HEK293 (cell line): ENCODE measurements around the gene LKAAEAR1.

Experiments used
- RBAK ChIP-seq: fragments of 450-650 bp; formaldehyde crosslinking; IDR thresholded peaks from 2 replicates; pipeline ENCODE4 v1.5.1; 2016; ENCODE audit warnings: missing biosample characterization, missing genetic modification characterization
- WT1 ChIP-seq: fragments of 450-650 bp; formaldehyde crosslinking; IDR thresholded peaks from 2 replicates; pipeline ENCODE4 v1.5.1; 2016; ENCODE audit warnings: missing biosample characterization, missing genetic modification characterization
- ZNF530 ChIP-seq: fragments of 450-650 bp; formaldehyde crosslinking; IDR thresholded peaks from 2 replicates; pipeline ENCODE4 v1.5.1; 2016; ENCODE audit warnings: low read depth, missing biosample characterization, missing genetic modification characterization
- ZNF549 ChIP-seq: fragments of 450-650 bp; IDR thresholded peaks from 2 replicates; pipeline ENCODE4 v1.5.1; 2018; ENCODE audit warnings: missing biosample characterization, missing genetic modification characterization, mild to moderate bottlenecking, inconsistent platforms, moderate library complexity
- ZNF626 ChIP-seq: fragments of 450-650 bp; sonication (Bioruptor Pico); formaldehyde crosslinking; IDR thresholded peaks from 2 replicates; pipeline ENCODE4 v1.5.1; 2018; ENCODE audit warnings: missing biosample characterization, missing genetic modification characterization, inconsistent platforms
- ZNF670 ChIP-seq: fragments of 450-650 bp; formaldehyde crosslinking; IDR thresholded peaks from 2 replicates; pipeline ENCODE4 v1.5.1; 2016; ENCODE audit warnings: missing biosample characterization, missing genetic modification characterization, low read depth
- TF ChIP-seq, protein P1 (sequence below): fragments of 450-650 bp; formaldehyde crosslinking; IDR thresholded peaks from 2 replicates; pipeline ENCODE4 v1.5.1; 2016; ENCODE audit warnings: missing biosample characterization, missing genetic modification characterization
- TF ChIP-seq, protein P2 (sequence below): fragments of 450-650 bp; formaldehyde crosslinking; IDR thresholded peaks from 2 replicates; pipeline ENCODE4 v1.5.1; 2016; ENCODE audit warnings: missing biosample characterization, missing genetic modification characterization
- TF ChIP-seq, protein P3 (sequence below): fragments of 450-650 bp; formaldehyde crosslinking; IDR thresholded peaks from 2 replicates; pipeline ENCODE4 v1.5.1; 2016; ENCODE audit warnings: missing biosample characterization, missing genetic modification characterization
- TF ChIP-seq, protein P4 (sequence below): fragments of 450-650 bp; formaldehyde crosslinking; IDR thresholded peaks from 2 replicates; pipeline ENCODE4 v1.5.1; 2016; ENCODE audit warnings: missing biosample characterization, missing genetic modification characterization

DNA sequence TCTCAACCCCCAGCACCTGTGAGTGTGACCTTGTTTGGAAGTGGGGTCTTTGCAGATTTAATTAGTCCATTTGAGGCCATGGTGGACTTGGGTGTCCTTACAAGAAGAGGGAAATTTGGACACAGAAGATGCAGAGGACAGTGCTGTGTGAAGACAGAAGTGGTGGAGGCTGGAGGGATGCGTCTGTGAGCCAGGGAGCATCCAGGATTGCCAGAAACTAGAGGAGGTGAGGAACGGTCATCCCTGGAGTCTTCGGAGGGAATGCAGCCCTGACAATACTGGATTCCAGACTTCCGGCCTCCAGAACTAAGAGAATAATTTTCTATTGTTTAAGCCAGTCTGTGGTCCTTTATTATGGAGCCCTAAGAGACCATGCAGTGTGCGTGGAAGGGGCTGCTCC is 46.1 kb upstream of the LKAAEAR1 start:
- TF ChIP-seq RBAK (no peak), ZNF530 (tag by site-specific recombination) (no peak), ZNF549 (tag by site-specific recombination) (no peak), ZNF626 (tag by site-specific recombination) (no peak), WT1 (tag by site-specific recombination) (no peak), ZNF670 (no peak)
- TF ChIP-seq, protein P1, sequence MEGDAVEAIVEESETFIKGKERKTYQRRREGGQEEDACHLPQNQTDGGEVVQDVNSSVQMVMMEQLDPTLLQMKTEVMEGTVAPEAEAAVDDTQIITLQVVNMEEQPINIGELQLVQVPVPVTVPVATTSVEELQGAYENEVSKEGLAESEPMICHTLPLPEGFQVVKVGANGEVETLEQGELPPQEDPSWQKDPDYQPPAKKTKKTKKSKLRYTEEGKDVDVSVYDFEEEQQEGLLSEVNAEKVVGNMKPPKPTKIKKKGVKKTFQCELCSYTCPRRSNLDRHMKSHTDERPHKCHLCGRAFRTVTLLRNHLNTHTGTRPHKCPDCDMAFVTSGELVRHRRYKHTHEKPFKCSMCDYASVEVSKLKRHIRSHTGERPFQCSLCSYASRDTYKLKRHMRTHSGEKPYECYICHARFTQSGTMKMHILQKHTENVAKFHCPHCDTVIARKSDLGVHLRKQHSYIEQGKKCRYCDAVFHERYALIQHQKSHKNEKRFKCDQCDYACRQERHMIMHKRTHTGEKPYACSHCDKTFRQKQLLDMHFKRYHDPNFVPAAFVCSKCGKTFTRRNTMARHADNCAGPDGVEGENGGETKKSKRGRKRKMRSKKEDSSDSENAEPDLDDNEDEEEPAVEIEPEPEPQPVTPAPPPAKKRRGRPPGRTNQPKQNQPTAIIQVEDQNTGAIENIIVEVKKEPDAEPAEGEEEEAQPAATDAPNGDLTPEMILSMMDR, result no peak
- TF ChIP-seq, protein P2, sequence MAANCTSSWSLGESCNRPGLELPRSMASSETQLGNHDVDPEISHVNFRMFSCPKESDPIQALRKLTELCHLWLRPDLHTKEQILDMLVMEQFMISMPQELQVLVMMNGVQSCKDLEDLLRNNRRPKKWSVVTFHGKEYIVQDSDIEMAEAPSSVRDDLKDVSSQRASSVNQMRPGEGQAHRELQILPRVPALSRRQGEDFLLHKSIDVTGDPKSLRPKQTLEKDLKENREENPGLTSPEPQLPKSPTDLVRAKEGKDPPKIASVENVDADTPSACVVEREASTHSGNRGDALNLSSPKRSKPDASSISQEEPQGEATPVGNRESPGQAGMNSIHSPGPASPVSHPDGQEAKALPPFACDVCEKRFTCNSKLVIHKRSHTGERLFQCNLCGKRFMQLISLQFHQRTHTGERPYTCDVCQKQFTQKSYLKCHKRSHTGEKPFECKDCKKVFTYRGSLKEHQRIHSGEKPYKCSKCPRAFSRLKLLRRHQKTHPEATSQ (tag by site-specific recombination), result no peak
- TF ChIP-seq, protein P3, sequence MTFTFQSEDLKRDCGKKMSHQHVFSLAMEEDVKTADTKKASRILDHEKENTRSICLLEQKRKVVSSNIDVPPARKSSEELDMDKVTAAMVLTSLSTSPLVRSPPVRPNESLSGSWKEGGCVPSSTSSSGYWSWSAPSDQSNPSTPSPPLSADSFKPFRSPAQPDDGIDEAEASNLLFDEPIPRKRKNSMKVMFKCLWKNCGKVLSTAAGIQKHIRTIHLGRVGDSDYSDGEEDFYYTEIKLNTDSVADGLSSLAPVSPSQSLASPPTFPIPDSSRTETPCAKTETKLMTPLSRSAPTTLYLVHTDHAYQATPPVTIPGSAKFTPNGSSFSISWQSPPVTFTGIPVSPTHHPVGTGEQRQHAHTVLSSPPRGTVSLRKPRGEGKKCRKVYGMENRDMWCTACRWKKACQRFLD (tag by site-specific recombination), result no peak
- TF ChIP-seq, protein P4, sequence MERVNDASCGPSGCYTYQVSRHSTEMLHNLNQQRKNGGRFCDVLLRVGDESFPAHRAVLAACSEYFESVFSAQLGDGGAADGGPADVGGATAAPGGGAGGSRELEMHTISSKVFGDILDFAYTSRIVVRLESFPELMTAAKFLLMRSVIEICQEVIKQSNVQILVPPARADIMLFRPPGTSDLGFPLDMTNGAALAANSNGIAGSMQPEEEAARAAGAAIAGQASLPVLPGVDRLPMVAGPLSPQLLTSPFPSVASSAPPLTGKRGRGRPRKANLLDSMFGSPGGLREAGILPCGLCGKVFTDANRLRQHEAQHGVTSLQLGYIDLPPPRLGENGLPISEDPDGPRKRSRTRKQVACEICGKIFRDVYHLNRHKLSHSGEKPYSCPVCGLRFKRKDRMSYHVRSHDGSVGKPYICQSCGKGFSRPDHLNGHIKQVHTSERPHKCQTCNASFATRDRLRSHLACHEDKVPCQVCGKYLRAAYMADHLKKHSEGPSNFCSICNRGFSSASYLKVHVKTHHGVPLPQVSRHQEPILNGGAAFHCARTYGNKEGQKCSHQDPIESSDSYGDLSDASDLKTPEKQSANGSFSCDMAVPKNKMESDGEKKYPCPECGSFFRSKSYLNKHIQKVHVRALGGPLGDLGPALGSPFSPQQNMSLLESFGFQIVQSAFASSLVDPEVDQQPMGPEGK (tag by site-specific recombination), result no peak
